HCT116 (cell line): Measurements from ENCODE around the gene KRT86.
"Not testable (repeated sequence)": the region's sequence is repeated elsewhere in the genome, so short reads cannot be mapped to it uniquely, and the experiment has no call there.

Experiments
- ELF1 ChIP-seq: IDR thresholded peaks from 2 replicates; pipeline ENCODE4 v1.6.1; 2012; ENCODE audit warnings: low read depth, borderline replicate concordance
- EZH2 ChIP-seq: fragments of 200-600 bp; sonication (generic); IDR thresholded peaks from 2 replicates; pipeline ENCODE4 v1.6.1; 2017; ENCODE audit warnings: antibody characterized with exemption, mixed run types
- EZH2phosphoT487 ChIP-seq: fragments of 200-600 bp; IDR thresholded peaks from 2 replicates; pipeline ENCODE4 v1.6.1; 2018; ENCODE audit warnings: antibody characterized with exemption, borderline replicate concordance
- POLR2A ChIP-seq: IDR thresholded peaks from 2 replicates; pipeline ENCODE4 v1.7.0; 2011; ENCODE audit warnings: borderline replicate concordance; ENCODE audit not compliant: insufficient read depth, insufficient read length; ENCODE audit errors: extremely low read depth
- POLR2AphosphoS5 ChIP-seq: IDR thresholded peaks from 2 replicates; pipeline ENCODE4 v1.6.1; 2011; ENCODE audit warnings: mild to moderate bottlenecking, low read depth, low read length, moderate library complexity
- REST ChIP-seq: IDR thresholded peaks from 2 replicates; pipeline ENCODE4 v1.6.1; 2012; ENCODE audit warnings: low read depth
- SIN3A ChIP-seq: IDR thresholded peaks from 2 replicates; pipeline ENCODE4 v1.6.1; 2012; ENCODE audit warnings: low read depth
- SP1 ChIP-seq: IDR thresholded peaks from 2 replicates; pipeline ENCODE4 v1.6.1; 2012; ENCODE audit warnings: low read depth
- SRF ChIP-seq: IDR thresholded peaks from 2 replicates; pipeline ENCODE4 v1.6.1; 2012; ENCODE audit warnings: low read depth
- TCF7L2 ChIP-seq: IDR thresholded peaks from 2 replicates; pipeline ENCODE4 v1.7.0; 2011; ENCODE audit warnings: borderline replicate concordance, inconsistent platforms; ENCODE audit not compliant: insufficient read depth, insufficient read length; ENCODE audit errors: extremely low read depth
- YY1 ChIP-seq: IDR thresholded peaks from 2 replicates; pipeline ENCODE4 v1.6.1; 2011; ENCODE audit warnings: low read length, low read depth, moderate library complexity, mild to moderate bottlenecking; ENCODE audit not compliant: insufficient replicate concordance; ENCODE audit errors: extremely low read depth
- ZNF274 ChIP-seq: fragments of 200-500 bp; sonication (Bioruptor generic); IDR thresholded peaks from 2 replicates; pipeline ENCODE4 v1.6.1; 2014; ENCODE audit warnings: mild to moderate bottlenecking, low read depth, low read length, inconsistent platforms
- TF ChIP-seq, protein P1 (sequence below), 3 experiments: fragments of 200-600 bp in 1 of 3; sonication (generic) in 1 of 3; IDR thresholded peaks in 2 of 3; conservative IDR thresholded peaks in 1 of 3; 2 replicates each; pipeline ENCODE4 v1.5.1; 2012 to 2017; ENCODE audit warnings: low read depth in 2 of 3, low read length in 2 of 3, antibody characterized with exemption in 1 of 3, borderline replicate concordance in 1 of 3, control low read depth in 1 of 3, mild to moderate bottlenecking in 1 of 3, mixed read lengths in 1 of 3, mixed run types in 1 of 3, moderate library complexity in 1 of 3; ENCODE audit not compliant: insufficient read depth in 1 of 3
- TF ChIP-seq, protein P2 (sequence below): IDR thresholded peaks from 2 replicates; pipeline ENCODE4 v1.6.1; 2012

DNA sequence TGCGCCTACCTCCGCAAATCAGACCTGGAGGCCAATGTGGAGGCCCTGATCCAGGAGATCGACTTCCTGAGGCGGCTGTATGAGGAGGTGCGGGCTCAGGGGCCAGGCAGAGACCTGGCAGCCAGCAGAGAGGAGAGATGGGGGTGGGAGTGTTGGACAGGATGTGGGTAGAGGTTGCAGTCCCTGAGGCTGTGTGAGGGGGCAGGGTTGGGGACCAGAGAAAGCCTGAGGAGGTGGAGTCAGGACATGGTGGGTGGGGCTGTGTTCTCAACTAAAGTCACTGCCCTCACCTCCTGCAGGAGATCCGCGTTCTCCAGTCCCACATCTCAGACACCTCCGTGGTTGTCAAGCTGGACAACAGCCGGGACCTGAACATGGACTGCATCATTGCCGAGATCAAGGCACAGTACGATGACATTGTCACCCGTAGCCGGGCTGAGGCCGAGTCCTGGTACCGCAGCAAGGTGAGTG, 30.5 kb downstream of the KRT86 start:
- TF ChIP-seq POLR2A, POLR2AphosphoS5, SIN3A, EZH2phosphoT487, TCF7L2, REST, EZH2, ELF1, SRF, YY1, ZNF274, SP1: not testable (repeated sequence)
- TF ChIP-seq, protein P1, sequence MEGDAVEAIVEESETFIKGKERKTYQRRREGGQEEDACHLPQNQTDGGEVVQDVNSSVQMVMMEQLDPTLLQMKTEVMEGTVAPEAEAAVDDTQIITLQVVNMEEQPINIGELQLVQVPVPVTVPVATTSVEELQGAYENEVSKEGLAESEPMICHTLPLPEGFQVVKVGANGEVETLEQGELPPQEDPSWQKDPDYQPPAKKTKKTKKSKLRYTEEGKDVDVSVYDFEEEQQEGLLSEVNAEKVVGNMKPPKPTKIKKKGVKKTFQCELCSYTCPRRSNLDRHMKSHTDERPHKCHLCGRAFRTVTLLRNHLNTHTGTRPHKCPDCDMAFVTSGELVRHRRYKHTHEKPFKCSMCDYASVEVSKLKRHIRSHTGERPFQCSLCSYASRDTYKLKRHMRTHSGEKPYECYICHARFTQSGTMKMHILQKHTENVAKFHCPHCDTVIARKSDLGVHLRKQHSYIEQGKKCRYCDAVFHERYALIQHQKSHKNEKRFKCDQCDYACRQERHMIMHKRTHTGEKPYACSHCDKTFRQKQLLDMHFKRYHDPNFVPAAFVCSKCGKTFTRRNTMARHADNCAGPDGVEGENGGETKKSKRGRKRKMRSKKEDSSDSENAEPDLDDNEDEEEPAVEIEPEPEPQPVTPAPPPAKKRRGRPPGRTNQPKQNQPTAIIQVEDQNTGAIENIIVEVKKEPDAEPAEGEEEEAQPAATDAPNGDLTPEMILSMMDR (IDR thresholded peaks at IDR 0.05 in 2 of 3, conservative IDR thresholded peaks at IDR 0.05 in 1 of 3; ENCODE audit: borderline replicate concordance in 1 of 3, insufficient read depth in 1 of 3, low read depth in 2 of 3, low read length in 2 of 3) = not testable (repeated sequence)
- TF ChIP-seq, protein P2, sequence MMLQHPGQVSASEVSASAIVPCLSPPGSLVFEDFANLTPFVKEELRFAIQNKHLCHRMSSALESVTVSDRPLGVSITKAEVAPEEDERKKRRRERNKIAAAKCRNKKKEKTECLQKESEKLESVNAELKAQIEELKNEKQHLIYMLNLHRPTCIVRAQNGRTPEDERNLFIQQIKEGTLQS = not testable (repeated sequence)
